Activated CD4-positive, alpha-beta T cell treated with anti-CD3 and anti-CD28 coated beads, Interleukin-2, amount 10 ng/mL, durations not matched to agents 24 days and 14 days (primary cell): ENCODE data around the gene ZNF783. TPM values are rescaled to one million over a fixed set of nuclear protein-coding genes. Genes with fewer than 3 reads are reported as not detected.
"Not testable (repeated sequence)": the region's sequence is repeated elsewhere in the genome, so short reads cannot be mapped to it uniquely, and the experiment has no call there.

Experiments
- DNase-seq: peaks from one replicate; pipeline ENCODE4 v3.0.0; 2022
- H3K27ac Mint-ChIP-seq: one replicate; pipeline ENCODE4 v1.8.0; 2022; ENCODE audit warnings: mild to moderate bottlenecking, mixed read lengths
- H3K27me3 Mint-ChIP-seq: one replicate; pipeline ENCODE4 v1.8.0; 2022; ENCODE audit warnings: mixed read lengths
- H3K36me3 Mint-ChIP-seq: one replicate; pipeline ENCODE4 v1.8.0; 2022; ENCODE audit warnings: low read depth, mild to moderate bottlenecking, mixed read lengths
- H3K4me1 Mint-ChIP-seq: one replicate; pipeline ENCODE4 v1.8.0; 2021; ENCODE audit warnings: mixed read lengths
- H3K4me3 Mint-ChIP-seq: one replicate; pipeline ENCODE4 v1.8.0; 2022; ENCODE audit warnings: mild to moderate bottlenecking, moderate library complexity, mixed read lengths
- H3K9me3 Mint-ChIP-seq: one replicate; pipeline ENCODE4 v1.8.0; 2021; ENCODE audit warnings: mixed read lengths
- intact Hi-C: fragments of 100-400 bp; cut with micrococcal nuclease; formaldehyde crosslinking; loops from one replicate; pipeline ENCODE4 v1.15.1; 2023
- total RNA-seq: library from RNA; stranded (reverse); gene quantifications from 2 replicates; pipeline ENCODE4 v1.2.3, GENCODE V29; 2022

Gene ZNF783
- total RNA-seq, 1 donor from 2014 or later: 27.4 TPM

DNA sequence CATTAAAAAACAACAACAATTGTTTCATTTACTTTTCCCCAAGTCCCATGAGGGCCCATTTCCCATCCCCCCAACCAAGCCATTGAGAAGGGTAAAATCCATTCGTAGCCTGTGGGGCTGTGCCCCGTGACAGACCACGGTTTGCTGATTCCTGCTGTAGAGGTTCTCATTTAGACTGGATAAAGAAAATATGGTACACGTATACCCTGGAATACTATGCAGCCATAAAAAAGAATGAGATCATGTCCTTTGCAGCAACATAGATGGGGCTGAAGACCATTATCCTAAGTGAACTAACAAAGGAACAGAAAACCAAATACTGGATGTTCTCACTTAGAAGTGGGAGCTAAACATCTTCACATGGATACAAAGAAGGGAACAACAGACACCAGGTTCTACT, 44.9 kb downstream of the ZNF783 start:
- no peak overlapping the region for H3K4me3 Mint-ChIP-seq
- H3K4me1 Mint-ChIP-seq: no peaks in the 10 kb centered on the region
- no peak for DNase-seq
- intact Hi-C loops: no loop called here
- no peaks in the 10 kb centered on the region for H3K36me3 Mint-ChIP-seq
- no peak overlapping the region for H3K27ac Mint-ChIP-seq
- peaks cover 3% of the 10 kb centered on the region for H3K9me3 Mint-ChIP-seq
- H3K27me3 Mint-ChIP-seq: peaks cover 4% of the 10 kb centered on the region

DNA sequence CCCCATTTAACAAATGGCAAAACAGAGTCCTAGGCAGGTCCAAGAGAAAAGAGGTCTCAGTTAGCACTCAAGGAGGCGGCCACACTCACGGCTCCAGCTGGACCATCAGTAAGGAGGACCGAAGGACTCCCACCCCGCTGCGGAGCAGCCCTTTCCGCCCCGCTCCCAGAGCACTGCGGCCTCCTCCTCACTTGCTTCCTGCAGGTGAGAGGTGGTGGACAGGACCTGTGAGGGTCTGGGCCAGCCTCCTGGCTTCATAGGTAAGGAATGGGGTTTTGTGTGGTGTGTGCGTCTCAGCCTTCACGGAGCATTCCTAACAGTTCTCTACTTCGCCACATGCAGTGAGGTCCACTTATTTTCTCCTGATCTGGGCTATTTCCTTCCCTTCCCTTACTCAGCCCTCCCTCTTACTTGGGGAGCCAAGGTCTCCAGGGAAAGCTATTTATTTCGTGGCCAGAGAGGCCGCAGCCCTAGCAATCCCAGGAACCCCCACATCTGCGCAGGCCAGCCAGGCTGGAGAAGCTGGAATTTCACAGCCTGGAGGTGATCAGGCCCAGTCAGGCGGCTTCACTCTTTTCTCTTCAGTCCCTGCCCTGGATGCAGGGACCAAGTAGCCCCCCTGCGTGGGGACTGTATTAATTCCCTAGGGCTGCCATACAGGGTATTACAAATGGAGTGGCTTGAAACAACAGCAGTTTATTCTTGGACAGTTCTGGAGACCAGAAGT, 45.9 kb downstream of the ZNF783 start:
- H3K4me3 Mint-ChIP-seq: no peak overlapping the region
- H3K36me3 Mint-ChIP-seq: no peaks in the 10 kb centered on the region

DNA sequence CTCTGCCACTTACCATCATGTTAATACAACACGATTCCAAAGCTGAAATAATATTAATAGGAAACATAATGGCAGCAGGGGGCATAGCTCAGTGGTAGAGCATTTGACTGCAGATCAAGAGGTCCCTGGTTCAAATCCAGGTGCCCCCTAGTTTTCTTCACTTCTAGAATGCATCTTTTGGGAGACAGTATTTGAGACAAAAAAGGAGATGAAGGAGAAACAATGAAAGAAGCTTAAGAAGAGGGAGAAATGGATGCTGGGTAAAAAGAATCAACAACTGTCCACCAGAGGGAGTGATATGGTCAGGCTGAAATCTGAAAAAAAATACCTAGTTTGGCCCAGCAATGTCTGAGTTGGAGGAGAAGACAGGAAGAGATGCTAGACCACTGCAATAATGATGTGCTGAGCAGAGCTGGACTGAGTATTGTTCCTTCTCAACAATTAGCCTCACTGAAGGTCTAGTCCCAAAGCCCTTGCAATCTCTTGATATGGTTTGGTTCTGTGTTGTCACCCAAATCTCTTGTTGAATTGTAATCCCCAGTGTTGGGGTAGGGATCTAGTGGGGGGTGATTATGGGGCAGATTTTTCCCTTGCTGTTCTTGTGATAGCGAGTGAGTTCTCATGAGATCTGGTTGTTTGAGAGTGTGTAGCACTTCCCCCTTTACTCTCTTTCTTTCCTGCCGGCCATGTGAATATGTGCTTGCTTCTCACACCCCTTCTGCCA, 48.3 kb downstream of the ZNF783 start:
- intact Hi-C loops: no loop called here
- no peak overlapping the region for H3K4me3 Mint-ChIP-seq
- no peak overlapping the region for H3K27ac Mint-ChIP-seq
- DNase-seq: no peak
- H3K9me3 Mint-ChIP-seq: peaks cover 3% of the 10 kb centered on the region
- H3K4me1 Mint-ChIP-seq: no peaks in the 10 kb centered on the region
- H3K27me3 Mint-ChIP-seq: peaks cover 4% of the 10 kb centered on the region
- H3K36me3 Mint-ChIP-seq: no peaks in the 10 kb centered on the region

More for the DNA sequence above, 45.9 kb downstream of the ZNF783 start:
- intact Hi-C loops: no loop called here
- H3K27me3 Mint-ChIP-seq: peaks cover 4% of the 10 kb centered on the region
- H3K9me3 Mint-ChIP-seq: peaks cover 3% of the 10 kb centered on the region
- H3K4me1 Mint-ChIP-seq: no peaks in the 10 kb centered on the region
- no peak overlapping the region for H3K27ac Mint-ChIP-seq
- no peak for DNase-seq

DNA sequence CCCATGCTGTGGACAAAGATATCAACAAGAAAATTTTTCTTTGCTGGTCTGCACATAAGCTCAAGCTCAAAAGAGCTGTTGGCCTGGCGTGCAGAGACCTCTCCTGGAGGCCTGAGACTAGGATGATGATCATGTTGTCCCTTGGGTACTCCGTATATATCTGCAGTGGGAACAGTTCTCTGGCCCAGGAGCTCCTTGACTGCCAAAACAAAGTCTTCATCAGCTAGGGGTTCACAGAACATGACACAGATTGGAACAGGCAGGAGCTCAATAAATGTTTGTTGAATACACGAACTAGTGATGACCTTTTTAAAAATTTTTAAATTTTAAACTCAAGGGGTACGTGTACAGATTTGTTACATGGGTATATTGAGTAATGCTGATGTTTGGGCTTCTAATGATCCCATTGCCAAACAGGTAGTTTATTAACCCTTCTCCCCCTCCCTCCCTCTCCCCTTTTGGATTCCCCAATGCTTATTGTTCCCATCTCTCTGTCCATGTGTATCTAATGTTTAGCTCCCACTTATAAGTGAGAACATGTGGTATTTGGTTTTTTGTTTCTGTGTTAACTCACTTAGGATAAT, 49.1 kb downstream of the ZNF783 start:
- peaks cover 3% of the 10 kb centered on the region for H3K9me3 Mint-ChIP-seq
- H3K36me3 Mint-ChIP-seq: no peaks in the 10 kb centered on the region
- DNase-seq: no peak
- intact Hi-C loops: no loop called here
- H3K27ac Mint-ChIP-seq: no peak overlapping the region
- peaks cover 8% of the 10 kb centered on the region for H3K27me3 Mint-ChIP-seq
- no peaks in the 10 kb centered on the region for H3K4me1 Mint-ChIP-seq
- no peak overlapping the region for H3K4me3 Mint-ChIP-seq

DNA sequence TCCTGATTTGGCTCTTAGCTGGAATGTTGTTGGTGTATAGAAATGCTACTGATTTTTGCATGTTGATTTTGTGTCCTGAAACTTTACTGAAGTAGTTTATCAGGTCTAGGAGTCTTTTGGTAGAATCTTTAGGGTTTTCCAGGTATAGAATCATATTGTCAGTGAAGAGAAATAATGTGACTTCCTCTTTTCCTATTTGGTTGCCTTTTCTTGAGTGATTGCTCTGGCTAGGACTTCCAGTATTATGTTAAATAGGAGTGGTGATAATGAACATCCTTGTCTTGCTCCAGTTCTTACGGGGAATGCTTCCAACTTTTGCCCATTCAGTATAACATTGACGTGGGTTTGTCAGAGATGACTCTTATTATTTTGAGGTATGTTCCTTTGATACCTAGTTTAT, 52.0 kb downstream of the ZNF783 start:
- no peak for DNase-seq
- intact Hi-C loops: no loop called here
- Mint-ChIP-seq H3K4me3 (no peak overlapping the region), H3K4me1 (no peaks in the 10 kb centered on the region), H3K9me3 (peaks cover 7% of the 10 kb centered on the region), H3K27me3 (peaks cover 15% of the 10 kb centered on the region), H3K36me3 (no peaks in the 10 kb centered on the region), H3K27ac (no peak overlapping the region)

DNA sequence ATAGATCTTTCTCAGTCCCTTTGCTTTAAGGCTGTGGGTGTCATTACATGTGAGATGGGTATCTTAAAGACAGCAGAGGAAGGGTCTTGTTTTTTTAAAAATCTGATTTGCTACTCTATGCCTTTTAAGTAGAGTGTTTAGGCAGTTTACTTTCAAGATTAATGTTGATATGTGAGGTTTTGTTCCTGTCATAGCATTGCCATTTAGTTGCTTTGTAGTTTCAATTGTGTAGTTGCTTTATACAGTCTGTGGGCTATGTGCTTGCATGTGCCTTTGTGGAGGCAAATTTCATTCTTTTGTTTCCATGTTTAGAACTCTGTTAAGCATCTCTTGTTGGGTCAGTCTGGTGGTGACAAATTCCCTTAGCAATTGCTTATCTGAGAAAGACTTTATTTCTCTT, 54.6 kb downstream of the ZNF783 start:
- Mint-ChIP-seq H3K36me3 (no peaks in the 10 kb centered on the region), H3K27me3 (peaks cover 15% of the 10 kb centered on the region), H3K4me3 (no peak overlapping the region), H3K9me3 (peaks cover 9% of the 10 kb centered on the region), H3K27ac (no peak overlapping the region), H3K4me1 (peaks cover 7% of the 10 kb centered on the region)
- intact Hi-C loops: no loop called here
- no peak for DNase-seq

DNA sequence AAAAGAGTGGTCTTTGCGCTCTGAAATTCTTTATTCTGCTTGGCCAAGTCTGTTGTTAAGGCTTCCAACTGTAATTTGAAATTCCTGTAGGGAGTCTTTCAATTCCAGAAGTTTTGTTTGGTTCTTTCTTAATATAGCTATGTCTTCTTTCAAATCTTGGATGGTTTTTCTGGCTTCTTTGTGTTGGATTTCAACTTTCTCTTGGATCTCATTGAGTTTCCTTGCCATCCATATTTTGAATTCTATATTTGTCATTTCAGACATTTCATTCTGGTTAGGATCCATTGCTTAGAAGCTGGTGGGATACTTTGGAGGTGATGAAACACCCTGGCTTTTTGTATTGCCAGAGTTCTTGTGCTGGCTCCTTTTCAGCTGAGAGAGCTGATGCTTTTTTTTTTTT, 55.5 kb downstream of the ZNF783 start:
- H3K4me3 Mint-ChIP-seq: no peak overlapping the region
- H3K9me3 Mint-ChIP-seq: peaks cover 13% of the 10 kb centered on the region
- H3K36me3 Mint-ChIP-seq: peaks cover 2% of the 10 kb centered on the region
- peaks cover 15% of the 10 kb centered on the region for H3K27me3 Mint-ChIP-seq
- DNase-seq: no peak
- H3K27ac Mint-ChIP-seq: no peak overlapping the region
- intact Hi-C loops: no loop called here
- peaks cover 15% of the 10 kb centered on the region for H3K4me1 Mint-ChIP-seq

DNA sequence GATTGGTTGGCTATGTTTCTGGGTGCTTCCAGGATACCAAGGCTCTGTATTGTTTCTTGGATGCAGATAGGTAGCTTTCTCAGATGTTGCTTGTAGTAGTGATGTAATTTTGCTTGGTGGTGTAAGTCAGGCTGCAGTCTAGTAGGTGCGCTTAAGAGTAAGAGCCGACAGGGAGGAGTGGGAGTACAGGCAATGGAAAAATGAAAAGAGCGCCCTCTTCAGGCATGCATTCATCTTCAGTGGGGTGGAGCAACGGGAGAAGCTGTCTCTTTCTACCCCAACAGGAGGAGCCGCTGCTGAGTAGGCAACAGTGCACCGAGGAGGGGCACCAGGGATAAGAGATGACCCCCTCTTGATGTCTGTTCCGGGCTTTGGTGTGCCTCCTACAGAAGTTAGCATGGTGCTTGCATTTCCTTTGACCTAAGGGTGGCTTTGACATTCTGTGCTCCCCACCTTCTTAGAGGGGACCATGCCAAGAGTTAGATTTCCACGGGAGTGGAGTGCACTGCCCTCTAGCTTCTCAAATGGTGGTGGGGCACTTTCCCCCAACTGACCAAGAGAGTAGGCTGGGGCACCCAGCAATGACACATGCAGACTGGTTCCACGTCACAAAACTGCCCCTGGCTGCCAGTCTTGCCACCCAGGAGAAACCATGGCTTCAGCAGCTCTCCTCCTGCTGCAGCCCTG, 56.1 kb downstream of the ZNF783 start:
- H3K27ac Mint-ChIP-seq: no peak overlapping the region
- no peak for DNase-seq
- H3K4me1 Mint-ChIP-seq: peaks cover 17% of the 10 kb centered on the region
- H3K36me3 Mint-ChIP-seq: peaks cover 2% of the 10 kb centered on the region
- intact Hi-C loops: no loop called here
- H3K4me3 Mint-ChIP-seq: no peak overlapping the region
- H3K27me3 Mint-ChIP-seq: peaks cover 15% of the 10 kb centered on the region
- H3K9me3 Mint-ChIP-seq: peaks cover 13% of the 10 kb centered on the region

DNA sequence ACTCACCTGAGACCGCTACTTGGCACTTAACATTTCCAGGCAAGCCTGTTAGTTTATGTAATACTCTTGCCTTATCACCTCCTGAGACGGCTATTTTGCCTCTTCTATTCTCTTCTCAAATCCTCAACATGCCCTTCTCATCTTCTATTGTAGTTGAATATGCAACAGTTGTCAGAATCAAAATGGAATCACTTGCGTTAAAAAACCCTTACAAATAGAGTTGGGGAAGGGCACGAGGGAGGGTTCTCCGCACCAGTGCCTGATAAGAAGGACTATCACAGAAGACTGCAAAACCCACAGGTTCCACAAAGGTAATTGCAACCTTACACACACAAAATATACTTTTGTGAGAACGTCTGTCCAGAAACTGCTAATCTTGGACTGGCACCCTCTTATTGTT, 57.4 kb downstream of the ZNF783 start:
- no peak overlapping the region for H3K4me3 Mint-ChIP-seq
- H3K36me3 Mint-ChIP-seq: peaks cover 2% of the 10 kb centered on the region
- DNase-seq: no peak
- no peak overlapping the region for H3K27ac Mint-ChIP-seq
- H3K27me3 Mint-ChIP-seq: peaks cover 15% of the 10 kb centered on the region
- H3K4me1 Mint-ChIP-seq: peaks cover 17% of the 10 kb centered on the region
- intact Hi-C loops: no loop called here
- peaks cover 13% of the 10 kb centered on the region for H3K9me3 Mint-ChIP-seq

DNA sequence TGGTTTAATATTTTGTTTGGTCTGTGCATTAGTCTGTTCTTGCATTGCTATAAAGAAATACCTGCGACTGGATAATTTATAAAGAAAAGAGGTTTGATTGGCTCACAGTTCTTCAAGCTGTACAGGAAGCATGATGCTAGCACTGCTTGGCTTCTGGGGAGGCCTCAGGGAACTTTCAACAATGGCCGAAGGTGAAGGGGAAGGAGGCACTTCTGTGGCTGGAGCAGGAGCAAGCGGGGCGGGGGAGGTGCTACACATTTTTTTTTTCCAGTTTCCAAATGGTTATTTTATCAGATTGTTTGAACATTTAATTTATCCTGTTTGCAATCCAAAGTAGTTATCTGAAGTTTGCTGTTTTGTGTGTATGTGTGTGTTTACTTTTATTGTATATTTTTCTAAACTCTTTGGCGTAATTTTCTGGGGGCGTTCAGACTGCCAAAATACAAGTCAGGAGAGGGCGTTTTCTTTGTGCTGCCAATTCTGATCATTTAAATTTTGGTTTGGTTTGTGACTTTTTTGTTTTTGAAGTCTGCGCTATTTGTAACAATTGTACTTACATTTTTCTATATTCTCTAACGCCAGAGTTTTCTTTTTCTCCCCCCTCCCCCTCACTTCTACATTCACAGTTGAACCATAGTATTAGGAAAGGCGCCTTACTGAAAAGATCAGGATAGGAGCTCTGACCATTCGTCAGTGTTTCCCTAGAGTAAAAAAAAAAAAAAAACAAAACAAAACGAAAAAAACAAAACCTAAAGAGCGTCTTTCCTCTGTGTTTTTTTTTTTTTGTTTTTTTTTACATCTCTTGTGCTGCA, 58.5 kb downstream of the ZNF783 start:
- intact Hi-C loops: no loop called here
- Mint-ChIP-seq H3K4me1 (peaks cover 17% of the 10 kb centered on the region), H3K27ac (no peak overlapping the region), H3K36me3 (peaks cover 2% of the 10 kb centered on the region), H3K9me3 (peaks cover 13% of the 10 kb centered on the region), H3K4me3 (no peak overlapping the region), H3K27me3 (peaks cover 12% of the 10 kb centered on the region)
- no peak for DNase-seq

DNA sequence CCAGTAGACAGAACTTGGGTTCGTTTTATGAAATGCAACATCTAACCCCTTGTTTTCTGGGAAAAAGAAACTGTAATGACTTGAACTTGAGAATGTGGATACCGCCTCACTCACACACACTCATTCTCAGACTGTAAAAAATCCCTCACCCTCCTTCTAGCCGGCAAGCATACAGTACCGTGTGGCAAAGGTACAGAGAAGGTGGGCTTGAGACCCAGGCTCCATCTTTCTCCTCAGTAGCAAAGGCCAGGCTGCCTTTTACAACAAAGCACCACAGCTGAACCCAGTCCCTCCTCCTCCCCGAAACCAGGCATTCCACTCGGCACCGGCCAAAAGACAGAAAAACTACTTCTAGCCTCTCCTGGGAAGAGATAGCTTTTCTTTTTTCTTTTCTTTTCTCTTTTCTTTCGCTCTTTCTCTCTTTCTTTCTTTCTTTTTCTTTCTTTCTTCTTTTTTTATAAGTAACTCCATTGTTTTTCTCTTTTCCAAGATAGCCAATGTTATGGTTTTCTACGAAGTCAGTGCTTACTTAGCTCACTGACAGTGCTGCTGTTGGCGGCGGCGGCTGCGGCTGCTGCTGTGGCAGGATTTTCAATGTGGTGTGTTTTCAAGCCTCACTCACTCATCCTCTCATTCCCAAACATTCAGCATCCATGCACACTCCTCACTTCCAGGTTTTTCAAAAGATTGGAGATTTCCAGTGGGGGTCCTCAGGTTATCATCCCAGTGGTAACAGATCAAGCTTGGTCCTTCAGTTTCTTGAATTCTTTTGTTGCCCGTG, 59.3 kb downstream of the ZNF783 start:
- Mint-ChIP-seq H3K9me3 (peaks cover 13% of the 10 kb centered on the region), H3K4me3 (peak overlapping the region; percentile 60), H3K4me1 (peaks cover 17% of the 10 kb centered on the region)
- DNase-seq, H3K27ac Mint-ChIP-seq, H3K36me3 Mint-ChIP-seq, H3K27me3 Mint-ChIP-seq, intact Hi-C loops: not testable (repeated sequence)

DNA sequence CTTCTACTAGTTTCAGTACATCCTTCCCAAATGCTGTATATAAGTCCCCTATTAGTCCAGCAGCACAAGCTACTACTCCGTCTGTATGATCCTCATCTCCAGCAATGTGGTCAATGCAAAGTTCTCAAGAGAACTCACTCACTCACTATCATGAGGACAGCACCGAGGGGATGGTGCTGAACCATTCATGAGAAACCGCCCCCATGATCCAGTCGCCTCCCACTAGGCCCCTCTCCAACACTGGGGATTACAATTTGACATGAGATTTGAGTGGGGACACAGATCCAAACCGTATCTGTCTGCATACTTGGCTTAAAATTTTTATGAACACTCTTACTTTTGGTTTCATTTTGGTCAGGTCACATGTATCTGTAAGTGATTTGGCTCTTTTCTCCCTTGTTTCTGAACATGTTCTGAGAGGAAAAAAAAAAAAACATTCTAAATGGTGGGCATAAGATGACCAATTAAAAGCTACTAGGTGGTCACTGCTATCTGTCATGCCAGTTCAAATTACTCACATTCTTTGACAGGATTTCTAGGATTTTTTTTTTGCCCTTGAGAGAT, 60.1 kb downstream of the ZNF783 start:
- peaks cover 17% of the 10 kb centered on the region for H3K4me1 Mint-ChIP-seq
- peak overlapping the region; percentile 60 for H3K4me3 Mint-ChIP-seq
- intact Hi-C loops: no loop called here
- peaks cover 2% of the 10 kb centered on the region for H3K36me3 Mint-ChIP-seq
- peak overlapping the region; percentile 36 for H3K27ac Mint-ChIP-seq
- peak; percentile 62 for DNase-seq
- peaks cover 8% of the 10 kb centered on the region for H3K27me3 Mint-ChIP-seq
- peaks cover 13% of the 10 kb centered on the region for H3K9me3 Mint-ChIP-seq
